ENCODE results near the gene CD300A. TPM values are rescaled to one million over a fixed set of nuclear protein-coding genes. Genes with fewer than 3 reads are reported as not detected.

Gene CD300A
- total RNA-seq, 1 experiment from 2014 or later = 0.71 TPM

- Histone ChIP-seq H3K4me2 (ENCODE audit: low read length) (no peak overlapping the region), H3K9me2 (ENCODE audit: insufficient read depth) (no peaks in the 10 kb centered on the region), H3K4me1 (ENCODE audit: control insufficient read depth in 1 of 2, insufficient read depth in 2 of 2, low read length in 2 of 2) (no peaks in the 10 kb centered on the region), H4K20me1 (ENCODE audit: insufficient read depth) (no peaks in the 10 kb centered on the region), H3K9me3 (ENCODE audit: control insufficient read depth in 1 of 2, insufficient read depth in 1 of 2, low read depth in 1 of 2, low read length in 2 of 2) (peaks cover 4 to 12% of the 10 kb centered on the region in 2 experiments; a peak in 2 of 4 replicates), H3K36me3 (ENCODE audit: control insufficient read depth in 1 of 2, insufficient read depth in 2 of 2, low read length in 2 of 2) (no peaks in the 10 kb centered on the region), H3K27me3 (ENCODE audit: insufficient read depth, low read length) (peaks cover 22% of the 10 kb centered on the region), H2AFZ (ENCODE audit: low read depth, low read length, poor library complexity, severe bottlenecking) (no peak overlapping the region), H3K4me3 (replicated peaks in 1 of 2; ENCODE audit: low read depth in 1 of 2, low read length in 2 of 2) (no peak overlapping the region), H3K27ac (ENCODE audit: low read depth, low read length) (no peak overlapping the region), H3K79me2 (ENCODE audit: insufficient read depth, low read length) (no peaks in the 10 kb centered on the region), H3K9ac (ENCODE audit: low read length) (no peak overlapping the region)
- no peak for ATAC-seq
- CTCF ChIA-PET = interaction anchor here (1.4 kb wide), 1 partner anchor 99 kb away, joined by 3 read pairs; no protein-coding TSS in a partner anchor
- DNase-seq (ENCODE audit: low read depth, low spot score) = no peak
- intact Hi-C loops (cut with micrococcal nuclease) = no loop called here
- POLR2A ChIA-PET = no interaction called here
- BruUV-seq (replicated peaks) = no TSS peak
- RAD21 ChIA-PET (ENCODE audit: low non-redundant PET in 1 of 2, low total read pairs in 2 of 2, uncharacterized antibody in 2 of 2, unreplicated experiment in 2 of 2) = no interaction called here
- TF ChIP-seq TCF7L2 (IDR thresholded peaks at IDR 0.05; ENCODE audit: borderline replicate concordance, extremely low read depth, insufficient read depth, insufficient read length) = no peak
- TF ChIP-seq EZH2 (IDR thresholded peaks at IDR 0.05) = no peak
- no peak for TF ChIP-seq ZFX (IDR thresholded peaks at IDR 0.05)
- no peak for TF ChIP-seq CTCF (IDR thresholded peaks at IDR 0.05 in 2 of 3, conservative IDR thresholded peaks at IDR 0.05 in 1 of 3; ENCODE audit: borderline replicate concordance in 1 of 3, insufficient read depth in 1 of 3, low read depth in 2 of 3, low read length in 2 of 3)
- TF ChIP-seq SRF (IDR thresholded peaks at IDR 0.05; ENCODE audit: low read depth) = no peak
- no peak for TF ChIP-seq ZNF274 (IDR thresholded peaks at IDR 0.05; ENCODE audit: low read depth, low read length)
- TF ChIP-seq ATF3 (IDR thresholded peaks at IDR 0.05) = no peak
- no peak for TF ChIP-seq FOSL1 (IDR thresholded peaks at IDR 0.05; ENCODE audit: low read depth)
- no peak for TF ChIP-seq JUND (IDR thresholded peaks at IDR 0.05)
- no peak for TF ChIP-seq EGR1 (IDR thresholded peaks at IDR 0.05; ENCODE audit: low read depth)
- TF ChIP-seq REST (IDR thresholded peaks at IDR 0.05; ENCODE audit: low read depth) = no peak
- no peak for TF ChIP-seq CBX3 (IDR thresholded peaks at IDR 0.05; ENCODE audit: low read depth)
- TF ChIP-seq CEBPB (IDR thresholded peaks at IDR 0.05; ENCODE audit: low read depth) = no peak
- no peak for TF ChIP-seq YY1 (IDR thresholded peaks at IDR 0.05; ENCODE audit: extremely low read depth, insufficient replicate concordance, low read depth, low read length)
- no peak for TF ChIP-seq POLR2A (IDR thresholded peaks at IDR 0.05; ENCODE audit: borderline replicate concordance, extremely low read depth, insufficient read depth, insufficient read length)
Measured at GRCh38 chr17:74478420-74479100, 12.1 kb downstream of the CD300A start.
